ENCODE data around the gene BOD1L2.

DNA sequence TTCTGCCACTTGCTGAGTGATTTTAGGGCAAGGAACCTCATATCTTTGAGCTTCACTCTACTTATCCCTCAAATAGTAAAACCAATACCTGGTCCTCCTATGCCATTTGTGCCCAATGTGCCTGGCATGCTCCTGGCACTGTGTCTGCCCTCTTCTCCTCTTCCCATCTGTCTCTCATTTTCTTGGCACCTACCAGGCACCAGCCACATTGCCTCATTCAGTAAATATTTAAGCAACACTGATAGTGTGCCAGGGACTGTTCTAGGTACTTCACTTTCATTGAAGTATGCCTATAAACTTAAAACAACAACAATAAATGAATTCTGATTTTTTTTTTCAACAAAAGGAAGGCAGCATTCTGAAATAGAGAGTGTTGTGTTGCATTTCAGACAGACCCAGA is 15.1 kb upstream of the BOD1L2 start:
- no peak for TF ChIP-seq POLR2A (IDR thresholded peaks at IDR 0.05)
- TF ChIP-seq, protein P1, sequence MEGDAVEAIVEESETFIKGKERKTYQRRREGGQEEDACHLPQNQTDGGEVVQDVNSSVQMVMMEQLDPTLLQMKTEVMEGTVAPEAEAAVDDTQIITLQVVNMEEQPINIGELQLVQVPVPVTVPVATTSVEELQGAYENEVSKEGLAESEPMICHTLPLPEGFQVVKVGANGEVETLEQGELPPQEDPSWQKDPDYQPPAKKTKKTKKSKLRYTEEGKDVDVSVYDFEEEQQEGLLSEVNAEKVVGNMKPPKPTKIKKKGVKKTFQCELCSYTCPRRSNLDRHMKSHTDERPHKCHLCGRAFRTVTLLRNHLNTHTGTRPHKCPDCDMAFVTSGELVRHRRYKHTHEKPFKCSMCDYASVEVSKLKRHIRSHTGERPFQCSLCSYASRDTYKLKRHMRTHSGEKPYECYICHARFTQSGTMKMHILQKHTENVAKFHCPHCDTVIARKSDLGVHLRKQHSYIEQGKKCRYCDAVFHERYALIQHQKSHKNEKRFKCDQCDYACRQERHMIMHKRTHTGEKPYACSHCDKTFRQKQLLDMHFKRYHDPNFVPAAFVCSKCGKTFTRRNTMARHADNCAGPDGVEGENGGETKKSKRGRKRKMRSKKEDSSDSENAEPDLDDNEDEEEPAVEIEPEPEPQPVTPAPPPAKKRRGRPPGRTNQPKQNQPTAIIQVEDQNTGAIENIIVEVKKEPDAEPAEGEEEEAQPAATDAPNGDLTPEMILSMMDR (IDR thresholded peaks at IDR 0.05): no peak

Measured in lower leg skin (tissue), 3 donors.